Ramos (cell line): ENCODE data around the gene ZNF320.
"Not testable (repeated sequence)": the region's sequence is repeated elsewhere in the genome, so short reads cannot be mapped to it uniquely, and the experiment has no call there.

Experiments
- in situ Hi-C: fragments of 300-500 bp; cut with MboI; formaldehyde crosslinking; loops from one replicate; pipeline ENCODE4 v1.14.3; 2022; ENCODE audit warnings: low sequenced_read_pairs; ENCODE audit not compliant: unreplicated experiment

The ZNF320 gene

GRCh38 chr19:52897138-52897935, at the start of gene ZNF320:
Gene ZNF320 (minus strand): TSS chr19:52897635. CDS start chr19:52890255, 7,380 bp downstream.
- in situ Hi-C loops: no loop called here

DNA sequence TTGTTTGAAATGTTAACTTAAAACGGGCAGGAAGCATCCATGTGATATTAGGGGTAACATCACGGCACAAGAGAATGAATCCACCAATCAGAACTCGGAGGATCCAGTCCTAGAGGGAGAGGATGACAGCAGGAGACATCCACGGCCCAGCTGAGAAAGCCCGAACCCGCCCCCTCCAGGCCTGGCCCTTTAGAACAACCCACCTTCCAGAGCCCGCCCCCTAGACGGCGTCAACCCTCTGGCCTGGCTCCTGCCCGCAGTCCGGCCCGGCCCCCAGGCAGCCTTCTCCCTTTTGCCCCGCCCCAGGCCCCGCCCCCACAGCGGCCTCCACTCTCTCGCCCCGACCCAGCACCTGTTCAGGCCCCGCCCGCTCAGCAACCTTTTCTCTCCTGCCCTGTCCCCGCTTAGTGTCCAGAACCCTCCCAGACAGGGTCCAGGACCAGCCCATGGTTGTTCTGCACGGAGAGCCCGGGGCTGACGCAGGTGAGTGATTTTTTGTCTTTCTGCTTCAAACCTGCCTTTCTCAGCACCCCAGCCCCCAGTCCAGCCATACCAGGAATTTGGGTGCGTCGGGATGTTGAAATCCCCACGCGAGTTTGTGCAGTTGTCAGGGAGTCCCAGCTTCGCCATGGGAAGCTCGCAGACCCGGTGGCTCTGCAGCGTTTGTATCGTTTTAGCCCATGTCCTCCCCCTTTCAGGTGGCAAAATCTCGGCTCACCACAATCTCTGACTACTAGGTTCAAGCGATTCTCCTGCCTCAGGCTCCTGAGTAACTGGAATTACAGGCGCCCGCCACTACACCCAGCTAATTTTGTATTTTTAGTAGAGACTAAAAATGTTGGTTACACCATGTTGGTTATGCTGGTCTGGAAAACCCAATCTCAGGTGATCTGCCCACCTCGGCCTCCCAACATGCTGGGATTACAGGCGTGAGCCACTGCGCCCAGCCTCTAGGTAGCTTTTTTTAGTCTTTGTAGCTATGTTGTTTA, 49.2 kb upstream of the ZNF320 start:
- in situ Hi-C loops: no loop called here

- in situ Hi-C loops: no loop called here
Measured at GRCh38 chr19:52945652-52946321, 48.4 kb upstream of the ZNF320 start.

DNA sequence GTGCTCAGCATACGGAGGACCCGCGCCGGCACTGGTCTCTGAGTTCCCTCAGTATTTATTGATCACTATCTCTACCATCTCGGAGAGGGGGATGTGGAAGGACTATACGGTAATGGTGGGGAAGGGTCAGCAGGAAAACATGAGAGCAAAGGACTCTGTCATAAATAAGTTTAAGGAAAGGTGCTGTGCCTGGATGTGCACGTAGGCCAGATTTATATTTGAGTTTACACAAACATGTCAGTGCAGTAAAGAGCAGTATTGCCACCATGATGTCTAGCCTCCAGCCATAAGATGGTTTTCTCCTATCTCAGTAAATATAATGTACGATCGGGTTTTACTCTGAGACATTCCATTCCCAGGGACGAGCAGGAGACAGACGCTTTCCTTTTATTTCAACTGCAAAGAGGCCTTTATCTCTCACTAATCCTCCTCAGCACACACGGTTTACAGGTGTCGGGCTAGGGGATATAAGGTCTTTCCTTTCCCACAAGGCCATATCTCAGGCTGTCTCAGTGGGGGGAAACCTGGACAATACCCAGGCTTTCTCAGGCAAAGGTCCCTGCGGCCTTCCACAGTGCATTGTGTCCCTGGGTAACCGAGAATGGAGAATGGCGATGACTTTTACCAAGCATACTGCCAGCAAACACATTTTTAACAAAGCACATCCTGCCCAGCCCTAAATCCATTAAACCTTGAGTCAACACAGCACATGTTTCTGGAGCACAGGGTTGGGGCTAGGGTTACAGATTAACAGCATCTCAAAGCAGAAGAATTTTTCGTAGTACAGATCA, 47.5 kb upstream of the ZNF320 start:
- in situ Hi-C loops: loop anchor here (5.0 kb wide), 1 partner anchor 88 kb away; the partner anchor contains the start of gene ZNF468

DNA sequence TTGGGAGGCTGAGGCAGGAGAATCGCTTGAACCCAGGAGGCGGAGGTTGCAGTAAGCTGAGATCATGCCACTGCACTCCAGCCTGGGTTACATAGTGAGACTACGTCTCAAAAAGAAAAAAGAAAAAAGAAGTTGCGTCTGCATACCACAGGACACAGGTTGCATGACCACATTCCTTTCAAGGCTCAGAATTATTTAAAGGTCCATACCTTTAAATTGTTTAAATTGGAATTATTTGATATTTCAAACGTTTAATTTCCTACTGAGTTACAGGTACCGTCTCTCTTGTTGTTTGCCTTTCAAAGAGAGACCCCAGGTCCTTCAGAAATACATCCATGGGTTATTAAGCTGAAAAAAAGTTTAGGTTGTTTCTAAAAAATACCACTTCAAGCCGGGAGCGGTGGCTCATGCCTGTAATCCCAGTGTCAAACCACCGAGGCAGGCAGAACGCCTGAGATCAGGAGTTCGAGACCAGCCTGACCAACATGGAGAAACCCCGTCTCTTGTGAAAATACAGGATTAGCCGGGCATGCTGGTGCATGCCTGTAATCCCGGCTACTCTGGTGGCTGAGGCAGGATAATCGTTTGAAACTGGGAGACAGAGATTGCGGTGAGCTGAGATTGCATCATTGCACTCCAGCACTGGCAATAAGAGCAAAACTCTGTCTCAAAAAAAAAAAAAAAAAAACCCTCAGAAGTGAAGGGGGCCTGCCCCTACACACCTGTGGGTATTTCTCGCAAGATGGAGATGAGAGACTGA, 46.6 kb upstream of the ZNF320 start:
- in situ Hi-C loops: loop anchor here (5.0 kb wide), 1 partner anchor 87 kb away; the partner anchor contains the start of gene ZNF468

GRCh38 chr19:52943134-52943883, 45.9 kb upstream of the ZNF320 start:
- in situ Hi-C loops: loop anchor here (5.0 kb wide), 1 partner anchor 86 kb away; the partner anchor contains the start of gene ZNF468

- in situ Hi-C loops: loop anchor here (5.0 kb wide), 1 partner anchor 85 kb away; the partner anchor contains the start of gene ZNF468
Measured at GRCh38 chr19:52942386-52943133, 45.1 kb upstream of the ZNF320 start.

DNA sequence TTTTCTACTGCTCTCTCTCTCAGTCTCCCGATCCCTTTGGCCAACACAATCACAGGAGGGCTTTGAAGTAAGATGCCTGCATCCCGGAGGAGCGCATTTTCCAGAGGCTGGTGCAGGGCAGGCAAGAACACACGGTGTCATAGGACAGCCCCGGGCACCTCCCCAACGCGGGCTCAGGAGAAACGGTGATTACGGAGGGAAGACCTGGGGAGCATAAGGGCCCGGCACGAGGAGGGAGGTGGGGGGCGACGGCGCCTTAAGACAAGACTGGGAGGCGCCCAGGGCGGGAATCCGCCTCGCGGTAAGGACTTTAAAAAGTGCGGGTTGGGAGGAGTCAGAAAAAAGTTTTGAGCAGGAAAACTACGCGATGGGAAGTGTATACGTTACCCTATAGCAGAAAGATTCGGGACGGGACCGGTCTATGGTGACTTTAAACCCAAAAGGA, 44.5 kb upstream of the ZNF320 start:
- in situ Hi-C loops: loop anchor here (5.0 kb wide), 1 partner anchor 85 kb away; the partner anchor contains the start of gene ZNF468

DNA sequence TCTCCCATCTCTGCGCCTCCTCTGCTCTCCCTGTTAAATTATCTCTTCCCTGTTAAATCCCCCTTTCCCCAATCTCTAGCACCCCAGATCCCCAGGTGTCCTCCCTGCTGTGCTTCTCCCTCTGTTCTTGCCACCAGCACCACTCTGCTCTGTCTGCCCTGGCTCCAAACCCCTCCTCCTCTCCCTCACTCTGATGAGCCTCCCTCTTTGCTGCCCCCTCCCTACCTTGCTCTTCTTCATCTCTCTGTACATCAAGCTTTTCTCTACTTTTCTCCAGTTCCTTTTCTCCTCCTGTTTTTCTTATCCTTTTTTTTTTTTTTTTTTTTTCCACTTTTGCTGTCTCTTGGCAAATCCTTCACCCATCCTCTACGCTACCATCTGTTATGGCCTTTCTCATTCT, 44.1 kb upstream of the ZNF320 start:
- in situ Hi-C loops: loop anchor here (5.0 kb wide), 1 partner anchor 84 kb away; the partner anchor contains the start of gene ZNF468

- in situ Hi-C loops: loop anchor here (5.0 kb wide), 1 partner anchor 84 kb away; the partner anchor contains the start of gene ZNF468
Measured at GRCh38 chr19:52940905-52941304, 43.5 kb upstream of the ZNF320 start.

DNA sequence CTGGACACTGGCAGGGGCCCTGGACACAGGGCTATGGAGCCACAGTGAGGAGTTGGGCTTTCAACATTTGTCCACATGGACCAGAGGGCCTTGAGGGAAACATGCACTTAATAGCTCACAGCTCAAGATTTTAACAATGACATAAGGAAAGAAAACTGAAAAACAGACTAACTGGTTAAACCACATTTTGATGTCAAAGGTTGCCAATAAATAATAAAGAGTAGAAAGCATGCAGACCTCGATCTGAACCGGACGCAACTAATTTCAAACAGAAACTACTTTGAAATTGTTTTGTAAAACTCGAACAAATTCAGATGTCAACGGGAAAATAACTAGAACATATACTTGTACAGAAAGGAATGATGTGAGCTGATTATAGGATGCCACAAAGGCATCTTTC, 41.3 kb upstream of the ZNF320 start:
- in situ Hi-C loops: no loop called here

- in situ Hi-C loops: no loop called here
Measured at GRCh38 chr19:52936954-52937325, 39.5 kb upstream of the ZNF320 start.

- in situ Hi-C loops: no loop called here
Measured at GRCh38 chr19:52936151-52936953, 38.9 kb upstream of the ZNF320 start.

DNA sequence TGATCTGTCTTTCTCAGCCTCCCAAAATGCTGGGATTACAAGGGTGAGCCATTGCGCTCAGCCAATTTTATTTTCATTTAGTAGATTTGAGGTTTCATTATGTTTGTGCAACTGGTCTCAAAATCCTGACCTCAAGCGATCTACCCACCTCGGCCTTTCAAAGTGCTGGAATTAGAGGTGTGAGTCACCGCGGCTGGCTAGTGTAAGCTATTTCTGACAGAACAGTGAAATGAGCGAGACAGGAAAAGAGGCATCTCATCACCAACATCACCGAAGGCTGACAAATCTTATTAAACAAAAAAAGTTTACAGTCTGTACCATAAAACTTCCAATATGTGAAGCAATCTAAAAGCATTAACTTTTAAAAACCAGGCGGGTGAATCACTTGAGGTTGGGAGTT, 38.0 kb upstream of the ZNF320 start:
- in situ Hi-C loops: no loop called here

DNA sequence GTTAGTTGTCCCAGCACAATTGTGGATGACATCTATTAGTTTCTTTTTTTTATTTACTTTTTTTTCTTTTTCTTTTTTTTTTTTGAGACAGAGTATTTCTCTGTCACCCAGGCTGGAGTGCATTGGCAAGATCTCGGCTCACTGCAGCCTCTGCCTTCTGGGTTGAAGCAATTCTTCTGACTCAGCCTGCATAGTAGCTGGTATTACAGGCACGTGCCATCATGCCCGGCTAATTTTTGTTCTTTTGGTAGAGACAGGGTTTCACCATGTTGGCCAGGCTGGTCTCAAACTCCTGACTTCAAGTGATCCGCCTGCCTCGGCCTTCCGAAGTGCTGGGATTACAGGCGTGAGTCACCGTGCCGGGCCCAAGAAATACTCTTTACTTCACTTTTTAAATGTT, 27.2 kb upstream of the ZNF320 start:
- in situ Hi-C loops: not testable (repeated sequence)
